Tibial nerve (tissue), 4 donors: ENCODE results near the gene CFAP20.

Source experiments
- CTCF ChIP-seq, 5 experiments: fragments of 200-600 bp in 3 of 5; fragments of 450-650 bp in 2 of 5; sonication (generic) in 3 of 5; IDR thresholded peaks; one replicate each; pipeline ENCODE4 v1.5.1; 2016 to 2019; ENCODE audit warnings: antibody characterized with exemption in 5 of 5, mild to moderate bottlenecking in 3 of 5, moderate library complexity in 2 of 5
- EP300 ChIP-seq, 2 donors: sonication (generic); formaldehyde crosslinking; IDR thresholded peaks; one replicate each; pipeline ENCODE4 v1.6.1; 2017; ENCODE audit warnings: antibody characterized with exemption in 2 of 2, mild to moderate bottlenecking in 1 of 2
- POLR2A ChIP-seq, 2 donors: fragments of 450-650 bp; IDR thresholded peaks; one replicate each; pipeline ENCODE4 v1.6.1; 2017; ENCODE audit warnings: antibody characterized with exemption in 2 of 2, mild to moderate bottlenecking in 2 of 2, moderate library complexity in 2 of 2

- no peak for TF ChIP-seq EP300 (IDR thresholded peaks at IDR 0.05)
- no peak for TF ChIP-seq POLR2A (IDR thresholded peaks at IDR 0.05)
- no peak for TF ChIP-seq CTCF (IDR thresholded peaks at IDR 0.05)
Observed at GRCh38 chr16:58084635-58085034, 44.5 kb downstream of the CFAP20 start.
